Left lobe of liver (tissue), 2 donors: ENCODE data around the gene FAM53B. TPM values are rescaled to one million over a fixed set of nuclear protein-coding genes. Genes with fewer than 3 reads are reported as not detected.
A peak's percentile ranks its signal among the peaks of the same experiment; 100 is the strongest.
"Not testable (repeated sequence)": the region's sequence is repeated elsewhere in the genome, so short reads cannot be mapped to it uniquely, and the experiment has no call there.

Experiments used
- ATAC-seq: fragments of 200-7000 bp; cut with Tn5 transposase; one replicate; pipeline ENCODE4 v1.9.1; 2020; ENCODE audit warnings: mild to moderate bottlenecking, moderate library complexity
- DNase-seq: peaks from one replicate; pipeline ENCODE4 v3.0.0-alpha.2; 2020; ENCODE audit warnings: low spot score
- total RNA-seq: library from RNA; stranded (reverse); gene quantifications from one replicate; pipeline ENCODE4 v1.2.1, GENCODE V29; 2021
- donor health status: DM: no; HTN: no; CAD: no; lungs with moderate emphysema.
- donor health status: DM: no; HTN: yes; CAD: no.

The FAM53B gene
- 5.7 TPM for total RNA-seq

DNA sequence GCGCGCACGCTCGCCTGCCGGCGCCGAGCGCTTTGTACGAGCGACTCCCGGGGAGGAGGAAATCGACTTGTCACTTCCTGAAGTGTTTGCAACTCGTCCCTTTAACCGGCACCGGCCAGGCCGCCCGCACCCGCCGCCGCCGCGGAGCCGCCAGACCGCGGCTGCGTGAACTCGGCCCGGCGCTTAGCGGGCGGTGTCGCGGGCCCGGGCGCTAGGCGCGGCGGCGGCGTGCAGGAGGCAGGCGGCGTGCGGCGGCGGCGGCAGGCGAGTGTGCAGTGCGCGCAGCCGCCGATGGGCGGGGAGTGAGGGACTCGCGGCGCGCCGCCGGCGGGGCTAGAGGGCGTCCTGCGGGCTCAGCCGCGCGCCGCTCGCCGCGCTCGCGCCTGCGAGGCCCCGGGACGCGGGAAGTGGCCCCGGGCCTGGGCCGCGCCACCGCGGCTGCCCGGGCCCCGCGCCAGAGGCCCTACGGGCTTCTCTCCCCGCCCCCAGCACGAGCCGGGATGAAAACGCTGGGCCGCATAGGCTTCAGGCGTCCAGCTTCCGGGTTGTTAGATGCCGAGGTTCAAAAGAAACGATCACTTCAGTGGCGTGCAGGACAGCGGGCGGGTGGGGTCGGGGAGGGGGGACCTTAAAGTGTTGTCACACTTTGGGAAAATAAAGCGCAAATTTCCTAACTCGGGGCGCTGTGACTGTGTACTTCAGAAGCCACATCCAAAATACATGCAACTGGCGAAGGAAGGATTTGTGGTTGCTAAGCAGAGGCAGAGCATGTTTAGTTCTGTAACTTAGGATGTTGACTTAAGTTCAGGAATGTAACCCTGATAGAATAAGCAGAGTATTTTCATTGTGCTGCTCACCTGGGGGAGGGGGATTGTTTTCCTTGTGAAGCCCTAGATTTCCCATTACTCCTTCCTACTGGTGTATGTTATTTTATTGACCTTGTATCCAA, at the start of gene FAM53B:
Gene FAM53B, minus strand, starts transcription at position 277 of the 949 bp plus-strand sequence. CDS start 37,665 bp downstream, outside the sequence.
- peak; percentile 84 for ATAC-seq
- peak; percentile 91 for DNase-seq

DNA sequence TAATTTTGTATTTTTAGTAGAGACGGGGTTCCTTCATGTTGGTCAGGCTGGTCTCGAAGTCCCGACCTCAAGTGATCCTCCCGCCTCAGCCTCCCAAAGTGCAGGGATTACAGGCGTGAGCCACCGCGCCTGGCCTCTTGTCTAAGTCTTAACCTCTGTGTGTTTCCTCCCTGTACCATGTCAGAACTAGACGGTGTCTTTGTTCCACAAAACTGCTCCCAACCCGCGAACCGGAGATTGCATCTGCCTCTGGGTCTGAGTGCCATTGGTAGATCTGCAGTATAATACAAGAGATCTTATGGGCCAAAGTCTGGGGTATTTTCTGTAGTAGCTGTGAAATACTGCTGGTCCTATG, 48.8 kb upstream of the FAM53B start:
- no peak for DNase-seq
- no peak for ATAC-seq

- ATAC-seq = peak; percentile 98
- DNase-seq = peak; percentile 88
These were observed 47.6 kb upstream of the FAM53B start, which contains the start of gene EEF1AKMT2 for GRCh38 chr10:124791547-124792348. Gene EEF1AKMT2, minus strand, starts transcription at chr10:124791887. Its CDS starts 54 bp downstream, at chr10:124791833.

DNA sequence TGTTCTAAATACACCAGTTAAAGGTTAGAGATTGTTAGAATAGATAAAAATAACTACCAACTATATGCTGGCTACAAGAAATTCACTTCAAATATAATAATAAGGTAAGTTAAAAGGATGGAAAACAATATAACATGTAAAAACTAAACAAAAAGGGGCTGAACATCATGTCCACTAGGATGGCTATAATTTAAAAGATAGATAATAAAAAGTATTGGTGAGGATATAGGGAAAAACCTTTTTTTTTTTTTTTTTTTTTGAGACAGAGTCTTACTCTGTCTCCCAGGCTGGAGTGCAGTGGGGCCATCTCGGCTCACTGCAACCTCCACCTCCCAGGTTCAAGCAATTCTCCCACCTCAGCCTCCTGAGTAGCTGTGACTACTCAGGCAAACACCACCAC, 38.7 kb upstream of the FAM53B start:
- DNase-seq, ATAC-seq: not testable (repeated sequence)

DNA sequence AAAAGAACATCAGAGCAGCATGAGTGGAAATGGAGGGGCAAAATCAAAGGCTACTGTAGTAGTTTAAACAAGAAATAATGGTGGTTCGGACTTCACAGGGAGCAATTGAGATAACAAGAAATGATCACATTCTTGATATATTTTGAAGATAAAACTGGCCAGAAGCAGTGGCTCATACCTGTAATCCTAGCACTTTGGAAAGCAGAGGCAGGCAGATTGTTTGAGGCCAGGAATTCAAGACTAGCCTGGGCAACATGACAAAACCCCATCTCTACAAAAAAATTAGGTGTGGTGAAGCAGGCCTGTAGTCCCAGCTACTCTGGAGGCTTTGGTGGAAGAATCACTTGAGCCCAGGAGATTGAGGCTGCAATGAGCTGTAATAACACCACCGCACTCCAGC, 24.6 kb upstream of the FAM53B start:
- no peak for DNase-seq
- no peak for ATAC-seq

DNA sequence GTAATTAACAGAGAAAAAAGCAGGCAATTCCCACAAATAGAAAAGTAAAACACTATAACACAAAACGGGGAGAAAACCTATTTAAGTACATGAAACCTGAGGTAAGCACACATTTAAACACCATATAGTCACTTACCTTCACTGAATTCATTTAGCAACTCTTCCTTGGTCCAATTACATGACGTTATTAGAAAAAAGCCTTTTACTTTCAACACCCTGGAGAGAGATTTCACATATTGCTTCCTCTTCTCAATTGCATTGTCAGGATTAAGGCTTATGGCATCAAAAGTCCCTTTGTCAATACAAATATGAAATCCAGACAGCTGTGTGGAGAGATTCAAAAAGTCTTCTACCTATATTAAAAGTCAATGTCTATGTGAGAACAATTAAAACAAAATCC, 21.1 kb upstream of the FAM53B start:
- ATAC-seq (no peak), DNase-seq (no peak)

GRCh38 chr10:124763267-124763666, 19.1 kb upstream of the FAM53B start:
- no peak for ATAC-seq
- no peak for DNase-seq

GRCh38 chr10:124762281-124762680, 18.1 kb upstream of the FAM53B start:
- DNase-seq (no peak), ATAC-seq (no peak)

DNA sequence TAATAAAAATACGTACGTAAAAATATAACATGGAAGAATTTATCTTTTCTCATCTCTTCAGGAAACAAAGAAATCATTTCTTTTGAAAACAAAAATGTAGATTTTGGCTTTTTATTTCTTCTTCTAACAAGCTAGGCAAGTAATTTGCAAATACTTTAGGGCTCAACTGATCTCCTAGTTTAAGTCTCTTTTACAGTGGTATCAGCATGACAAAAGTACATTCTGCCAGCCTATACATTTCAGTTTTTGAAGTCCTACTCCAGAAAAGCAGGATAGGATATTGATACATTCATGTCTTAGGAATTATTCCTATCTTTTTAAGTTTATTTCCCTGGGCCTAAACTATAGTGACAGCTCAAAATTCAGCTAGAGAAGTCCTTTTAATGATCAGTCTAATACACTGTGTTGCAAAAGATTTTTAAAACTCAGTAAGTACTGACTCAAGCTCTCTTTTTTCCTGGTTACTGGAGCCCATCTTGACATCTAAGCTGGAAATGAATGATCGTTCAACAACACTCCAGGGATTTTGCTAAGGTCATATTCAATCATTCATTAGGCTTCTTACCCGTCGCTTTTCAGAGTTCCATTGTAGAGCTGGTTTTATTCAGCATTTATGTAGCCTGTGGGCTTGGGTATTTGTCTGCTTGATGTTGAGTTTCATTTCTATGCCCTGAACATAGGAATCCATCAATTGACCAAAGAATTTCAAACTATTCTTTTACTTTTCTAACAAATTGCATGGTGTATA, 12.2 kb upstream of the FAM53B start:
- DNase-seq (no peak), ATAC-seq (no peak)

- DNase-seq = no peak
- ATAC-seq = no peak
These were observed 11.4 kb upstream of the FAM53B start for GRCh38 chr10:124755581-124755980.

DNA sequence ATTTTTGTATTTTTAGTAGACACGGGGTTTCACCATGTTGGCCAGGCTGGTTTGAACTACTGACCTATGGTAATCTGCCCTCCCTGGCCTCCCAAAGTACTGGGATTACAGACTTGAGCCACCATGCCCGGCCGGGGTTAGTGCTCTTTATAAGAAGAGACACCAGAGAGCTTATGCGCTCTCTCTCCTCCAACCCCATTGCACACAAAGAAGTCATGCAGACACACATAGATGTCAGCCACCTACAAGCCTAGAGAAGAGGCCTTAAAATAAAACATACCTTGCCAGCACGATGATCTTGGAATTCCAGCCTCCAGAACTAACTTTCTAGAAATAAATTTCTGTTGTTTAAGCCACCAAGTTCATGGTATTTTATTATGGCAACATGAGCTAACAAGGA, 10.0 kb upstream of the FAM53B start:
- ATAC-seq (no peak), DNase-seq (no peak)

DNA sequence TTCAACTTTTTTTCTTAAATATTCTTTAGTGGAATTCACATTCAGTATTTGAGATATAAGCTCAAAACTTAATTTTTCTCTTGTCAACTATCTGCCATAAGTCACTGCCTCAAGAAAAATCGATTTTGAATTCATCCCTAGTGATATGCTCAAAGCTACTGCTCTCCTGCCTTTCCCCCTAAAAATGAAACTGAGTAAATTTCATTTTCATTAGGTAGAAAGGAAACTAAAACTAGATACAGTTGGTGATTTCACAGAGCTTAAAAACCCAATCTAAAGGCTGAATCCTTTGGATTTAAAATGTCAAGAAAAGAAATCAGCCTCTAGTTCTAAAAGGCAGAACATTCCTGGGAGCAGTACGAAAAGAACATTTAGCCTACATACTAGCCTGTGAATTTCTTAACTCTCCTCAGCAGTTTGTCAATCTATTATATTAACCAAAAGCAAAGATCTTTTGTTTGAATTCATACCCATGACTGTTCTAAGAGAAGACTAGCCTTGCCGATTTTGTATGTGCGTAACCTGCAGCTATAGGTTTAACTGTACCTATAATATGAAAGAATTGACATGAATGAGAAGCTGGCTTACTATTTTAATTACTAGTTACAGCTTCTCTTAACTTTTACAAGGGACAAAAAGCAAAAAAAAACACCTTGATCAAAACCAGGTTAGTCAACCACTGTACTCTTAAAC, 4.9 kb upstream of the FAM53B start:
- ATAC-seq (no peak), DNase-seq (no peak)

DNA sequence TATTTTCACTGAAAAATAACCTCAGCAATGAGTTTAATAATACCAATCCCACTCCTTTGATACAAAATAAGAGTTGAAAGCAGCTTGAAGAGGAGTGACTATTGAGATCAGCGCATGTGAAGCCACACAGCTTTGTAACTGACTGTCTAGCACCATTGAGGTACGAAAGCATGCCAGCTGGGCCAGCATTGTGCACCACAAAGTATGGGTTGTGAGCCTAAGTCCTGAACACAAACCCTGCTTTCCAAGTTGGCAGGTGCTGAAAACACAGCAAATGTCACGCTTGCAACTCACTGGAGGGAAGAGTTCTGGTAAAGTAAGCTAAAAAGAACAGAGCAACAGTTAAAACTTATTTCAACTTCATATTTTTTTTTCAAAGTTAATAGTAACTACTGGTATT, 4.0 kb upstream of the FAM53B start:
- DNase-seq (no peak), ATAC-seq (no peak)

DNA sequence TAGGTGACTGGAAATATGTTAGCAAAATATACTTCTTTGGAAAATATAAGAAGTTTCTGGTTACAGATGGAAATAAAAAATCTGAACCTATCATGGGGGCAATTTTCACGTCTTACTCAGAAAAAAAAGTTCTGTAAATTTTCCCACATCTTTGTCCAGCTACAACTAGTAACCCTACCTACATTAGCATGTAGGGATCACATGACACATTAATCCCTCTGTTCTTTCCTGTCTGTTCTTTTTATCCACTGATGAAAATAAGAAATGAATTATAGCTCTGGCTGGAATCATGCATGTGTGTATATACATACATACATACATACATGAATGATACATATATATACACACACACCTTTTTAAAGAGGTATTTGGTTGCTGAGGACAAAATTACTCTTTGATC, 3.6 kb upstream of the FAM53B start:
- DNase-seq (no peak), ATAC-seq (no peak)

- ATAC-seq = no peak
These were observed 2.8 kb upstream of the FAM53B start for GRCh38 chr10:124746992-124747391.

GRCh38 chr10:124746447-124746846, 2.3 kb upstream of the FAM53B start:
- ATAC-seq, DNase-seq: not testable (repeated sequence)

More at GRCh38 chr10:124746992-124747391, 2.8 kb upstream of the FAM53B start:
- DNase-seq = no peak

- no peak for DNase-seq
- no peak for ATAC-seq
These were observed 1.5 kb upstream of the FAM53B start for GRCh38 chr10:124745673-124746072.

- ATAC-seq = no peak
- DNase-seq = no peak
These were observed 1.1 kb upstream of the FAM53B start for GRCh38 chr10:124745252-124745651.

DNA sequence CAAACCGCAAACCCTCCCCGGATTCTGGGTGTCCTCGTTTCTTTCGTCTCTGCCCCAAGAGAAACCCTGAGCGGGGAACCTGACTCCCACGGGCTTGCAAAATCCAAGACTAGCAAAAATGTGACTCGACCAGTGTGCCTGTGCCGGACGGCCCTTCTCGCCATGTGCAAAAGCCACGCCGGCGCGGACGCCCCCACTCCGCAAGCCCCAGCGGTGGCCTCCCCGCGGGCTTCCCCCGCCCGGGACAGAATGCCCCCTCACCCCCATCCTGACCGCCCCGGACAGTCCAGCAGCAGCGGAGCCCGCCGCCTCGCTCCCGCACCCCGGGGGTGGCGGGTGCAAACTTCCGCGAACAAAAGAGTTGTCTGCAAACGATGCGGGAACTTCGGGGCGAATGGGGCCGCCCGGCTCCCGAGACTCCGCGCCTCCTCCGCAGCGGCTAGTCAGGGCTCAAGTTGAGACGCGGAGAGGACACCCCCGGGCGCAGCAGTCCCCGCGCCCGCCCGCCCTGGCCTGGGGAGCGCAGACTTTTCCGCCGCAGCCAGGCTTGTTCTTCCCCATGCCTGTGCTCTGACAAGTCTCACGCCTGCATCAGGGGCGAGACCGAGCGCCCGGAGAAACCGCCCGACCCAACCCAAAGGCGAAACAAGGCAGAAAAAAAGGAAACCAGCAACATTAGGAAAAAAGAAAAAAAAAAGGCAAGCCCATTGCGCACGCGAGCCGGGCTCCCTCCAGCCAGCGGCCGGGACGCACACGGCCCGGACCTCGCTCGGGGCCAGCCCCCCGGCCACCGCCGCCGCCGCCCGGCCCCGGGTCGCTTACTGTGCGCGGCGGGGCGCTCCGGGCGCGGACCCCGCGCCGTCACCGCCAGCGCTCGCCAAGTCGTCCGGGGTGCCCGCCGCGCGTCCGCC, 732 bp downstream of the FAM53B start:
- peak; percentile 15 for ATAC-seq

More for the DNA sequence above, 732 bp downstream of the FAM53B start:
- no peak for DNase-seq
